HG03432 (cell line): ENCODE data around the gene FLNC.

Experiments used
- ATAC-seq: cut with Tn5 transposase; IDR thresholded peaks from one replicate; pipeline ENCODE4 v1.9.1; 2021; ENCODE audit warnings: mild to moderate bottlenecking, moderate library complexity; ENCODE audit not compliant: unreplicated experiment

Gene FLNC

DNA sequence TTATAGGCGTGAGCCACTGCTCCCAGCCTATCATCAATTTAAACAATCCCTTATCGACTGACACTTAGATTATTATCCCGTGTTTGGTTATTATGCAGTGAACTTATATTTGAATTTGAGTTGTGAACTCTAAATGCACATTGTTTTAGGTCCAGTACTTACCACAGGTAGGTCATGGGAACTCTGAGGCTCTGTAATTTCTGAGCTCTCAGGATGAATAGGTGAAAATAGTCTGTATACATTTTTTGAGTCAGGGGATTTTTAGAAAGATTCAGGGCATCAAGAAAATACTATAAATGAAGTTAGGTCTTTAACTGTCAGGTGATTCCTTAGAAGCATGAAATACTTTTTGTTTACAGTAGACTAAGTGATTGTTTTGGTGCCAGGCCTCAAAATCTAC, 29.6 kb upstream of the FLNC start:
- ATAC-seq: no peak

GRCh38 chr7:128801003-128801402, 29.2 kb upstream of the FLNC start:
- ATAC-seq: no peak

- no peak for ATAC-seq
Measured at GRCh38 chr7:128801667-128802418, 28.4 kb upstream of the FLNC start.

- no peak for ATAC-seq
Measured at GRCh38 chr7:128804484-128804883, 25.7 kb upstream of the FLNC start.

- ATAC-seq: no peak
Measured at GRCh38 chr7:128805225-128805624, 25.0 kb upstream of the FLNC start.

GRCh38 chr7:128807191-128807590, 23.0 kb upstream of the FLNC start:
- no peak for ATAC-seq

- no peak for ATAC-seq
Measured at GRCh38 chr7:128809363-128809762, 20.8 kb upstream of the FLNC start.

- ATAC-seq: no peak
Measured at GRCh38 chr7:128810473-128810872, 19.7 kb upstream of the FLNC start.

GRCh38 chr7:128810997-128811396, 19.2 kb upstream of the FLNC start:
- no peak for ATAC-seq

GRCh38 chr7:128811631-128812430, 18.4 kb upstream of the FLNC start:
- no peak for ATAC-seq

DNA sequence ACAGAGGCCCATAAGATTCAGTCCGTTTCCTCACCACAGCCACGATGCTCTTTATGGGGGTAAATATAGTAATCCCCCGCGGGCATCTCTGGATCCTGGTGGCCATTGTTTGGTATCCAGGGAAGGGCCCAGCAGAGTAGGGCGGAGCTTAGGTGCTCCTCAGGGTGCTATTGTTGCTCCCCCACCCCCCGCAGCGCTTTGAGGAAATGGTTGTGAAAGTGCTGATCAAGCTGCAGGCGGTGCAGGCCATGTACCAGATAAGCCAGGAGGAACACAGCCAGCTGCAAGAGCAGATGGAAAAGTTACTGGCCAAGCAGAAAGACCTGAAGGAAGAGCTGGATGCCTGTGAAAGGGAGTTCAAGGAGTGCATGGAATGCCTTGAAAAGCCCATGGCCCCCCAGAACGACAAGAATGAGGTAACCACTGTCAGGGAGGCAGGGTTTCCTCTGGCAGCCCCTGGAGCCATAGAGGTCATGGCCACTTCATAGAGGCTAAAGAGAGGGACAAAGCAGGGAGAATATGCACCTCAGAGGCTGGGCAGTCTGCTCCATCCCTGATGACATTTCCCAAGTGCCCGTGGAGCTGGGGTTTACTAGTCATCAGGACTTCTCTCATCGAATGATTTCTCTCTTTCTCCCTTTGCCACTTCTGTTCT, 17.6 kb upstream of the FLNC start:
- ATAC-seq: no peak

- ATAC-seq: no peak
Measured at GRCh38 chr7:128814499-128814898, 15.7 kb upstream of the FLNC start.

GRCh38 chr7:128815289-128815942, 14.8 kb upstream of the FLNC start:
- no peak for ATAC-seq

- no peak for ATAC-seq
Measured at GRCh38 chr7:128818694-128819093, 11.5 kb upstream of the FLNC start.

- no peak for ATAC-seq
Measured at GRCh38 chr7:128821724-128822123, 8.5 kb upstream of the FLNC start.

- no peak for ATAC-seq
Measured at GRCh38 chr7:128826512-128826911, 3.7 kb upstream of the FLNC start.

GRCh38 chr7:128826916-128827247, 3.3 kb upstream of the FLNC start:
- ATAC-seq: no peak

- ATAC-seq: no peak
Measured at GRCh38 chr7:128827248-128827958, 2.8 kb upstream of the FLNC start.

DNA sequence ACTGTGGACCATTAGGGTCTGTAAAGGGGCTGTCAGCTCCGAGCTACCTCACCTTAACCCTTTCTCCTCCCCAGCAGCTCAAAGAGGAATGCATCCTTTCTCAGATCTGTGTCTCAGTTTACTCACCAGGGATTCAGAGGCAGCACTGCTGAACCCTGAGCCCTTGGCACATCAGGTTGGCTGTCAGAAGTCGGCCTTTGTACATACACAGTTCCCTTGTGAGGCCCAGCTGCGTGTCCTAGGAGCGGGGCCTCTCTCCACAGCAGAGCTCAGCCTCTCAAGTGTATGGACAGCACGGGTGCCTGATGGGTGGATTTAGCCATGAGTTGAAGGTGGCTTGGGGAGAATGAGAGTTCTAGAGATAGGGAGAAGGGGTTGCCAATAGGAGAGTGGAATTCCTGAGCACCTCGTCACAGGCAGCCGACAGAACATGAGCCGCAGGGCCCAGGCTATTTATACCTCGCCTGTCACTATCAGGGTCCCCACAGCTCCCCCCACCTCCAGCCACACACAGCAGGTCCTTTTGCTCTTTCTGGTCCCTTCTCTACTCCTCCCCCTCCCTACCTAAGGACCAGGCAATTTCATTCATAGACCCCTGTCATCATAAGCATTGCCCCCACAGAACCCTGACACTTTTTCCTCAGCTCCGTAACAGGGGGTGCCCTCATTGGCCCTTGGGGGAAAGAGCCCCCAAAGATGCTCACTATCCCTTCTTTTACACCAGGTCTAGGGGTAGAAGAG, 2.1 kb upstream of the FLNC start:
- ATAC-seq: no peak
